ENCODE data around the gene CAVIN1. TPM values are rescaled to one million over a fixed set of nuclear protein-coding genes. Genes with fewer than 3 reads are reported as not detected.

CAVIN1 gene
- 1,094 and 1,211 TPM in 2 replicates for total RNA-seq

GRCh38 chr17:42422958-42423712 lies at the start of gene CAVIN1:
CAVIN1 (minus strand) TSS chr17:42423256; CDS start chr17:42423097, 159 bp downstream.

DNA sequence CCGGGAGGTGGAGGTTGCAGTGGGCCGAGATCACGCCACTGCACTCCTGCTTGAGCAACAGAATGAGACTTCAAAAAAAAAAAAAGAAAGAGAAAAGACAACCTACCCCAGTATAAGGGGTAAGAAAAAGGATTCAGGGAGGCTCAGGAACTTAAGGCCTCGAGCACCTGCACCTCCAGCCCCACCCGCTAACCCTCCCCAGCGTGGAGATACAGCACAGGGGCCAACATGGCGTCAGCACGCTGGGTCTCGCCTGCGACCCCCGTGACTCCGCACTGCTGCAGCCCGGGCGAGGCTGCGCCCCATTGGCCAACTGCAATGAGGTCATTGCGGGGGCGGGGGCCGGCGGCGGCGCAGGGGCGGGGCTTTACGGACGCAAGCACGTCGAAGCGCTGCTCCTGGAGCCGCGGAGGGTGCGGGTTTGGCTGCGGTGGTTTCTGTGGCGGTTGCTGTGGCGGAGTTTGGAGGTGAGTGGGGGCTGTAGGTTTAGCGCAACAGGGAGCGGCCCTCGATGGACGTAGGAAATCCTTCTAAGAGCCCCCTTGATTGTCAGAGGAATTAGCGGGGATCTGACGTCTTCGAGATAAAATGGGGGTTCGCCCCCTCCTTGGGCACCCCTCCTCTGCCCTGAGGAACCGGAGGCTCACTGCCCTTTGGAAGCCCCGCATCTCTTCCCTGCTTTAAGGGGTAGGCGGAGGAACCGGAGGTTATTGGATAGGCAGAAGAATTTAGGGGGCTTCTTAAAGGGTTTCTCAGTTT lies 35.6 kb upstream of the CAVIN1 start, which contains the start of gene ATP6V0A1:
Gene ATP6V0A1 (plus strand): TSS at position 382 of the 759 bp plus-strand sequence. CDS start 2,017 bp downstream, outside the sequence.

GRCh38 chr17:42388381-42389134 lies 34.5 kb downstream of the CAVIN1 start, which contains the start of gene STAT3:
STAT3 (minus strand) TSS chr17:42388442; CDS start chr17:42348516, 39,926 bp downstream.

Small RNA genes lying within 50 kb of the gene (small RNA-seq; reads per million reads assigned to genes)
- not detected for gene RNU7-97P

Other genes starting within 250 kb of the CAVIN1 start
- under 0.01 TPM in 1 of 2 replicates, not detected in the other for gene KCNH4, start 242.1 kb downstream of the CAVIN1 start, total RNA-seq
- not detected in 2 replicates for gene HCRT, start 237.8 kb downstream of the CAVIN1 start, total RNA-seq
- 22.8 and 24.3 TPM in 2 replicates for gene GHDC, start 228.8 kb downstream of the CAVIN1 start, total RNA-seq
- gene STAT5B, start 146.9 kb downstream of the CAVIN1 start, total RNA-seq = 24.9 and 27.7 TPM in 2 replicates
- gene STAT5A, start 134.8 kb downstream of the CAVIN1 start, total RNA-seq = 30.1 and 48.5 TPM in 2 replicates
- 193 and 275 TPM in 2 replicates for gene STAT3, start 34.8 kb downstream of the CAVIN1 start, total RNA-seq
- gene ATP6V0A1, start 35.6 kb upstream of the CAVIN1 start, total RNA-seq = 66.8 and 72.1 TPM in 2 replicates
- gene NAGLU, start 113.0 kb upstream of the CAVIN1 start, total RNA-seq = 31.0 and 41.8 TPM in 2 replicates
- 0.39 and 0.86 TPM in 2 replicates for gene HSD17B1, start 129.7 kb upstream of the CAVIN1 start, total RNA-seq
- 12.3 and 13.6 TPM in 2 replicates for gene COASY, start 138.9 kb upstream of the CAVIN1 start, total RNA-seq
- gene MLX, start 143.8 kb upstream of the CAVIN1 start, total RNA-seq = 32.2 and 38.5 TPM in 2 replicates
- 3.0 and 4.1 TPM in 2 replicates for gene PSMC3IP, start 154.5 kb upstream of the CAVIN1 start, total RNA-seq
- gene RETREG3, start 186.1 kb upstream of the CAVIN1 start, total RNA-seq = 60.0 and 66.8 TPM in 2 replicates
- 17.1 and 18.1 TPM in 2 replicates for gene TUBG1, start 186.4 kb upstream of the CAVIN1 start, total RNA-seq
- 14.9 and 15.3 TPM in 2 replicates for gene TUBG2, start 236.0 kb upstream of the CAVIN1 start, total RNA-seq

All from articular chondrocyte of knee joint (primary cell).